Measurements from ENCODE around the gene RFTN1. TPM values are rescaled to one million over a fixed set of nuclear protein-coding genes. Genes with fewer than 3 reads are reported as not detected.

The RFTN1 gene
- total and polyA plus RNA-seq, 10 of the 15 experiments (the other 5 are each of a cell fraction or from before 2014, with no cell fraction given), result 20.6 to 213 (median 147) TPM

DNA sequence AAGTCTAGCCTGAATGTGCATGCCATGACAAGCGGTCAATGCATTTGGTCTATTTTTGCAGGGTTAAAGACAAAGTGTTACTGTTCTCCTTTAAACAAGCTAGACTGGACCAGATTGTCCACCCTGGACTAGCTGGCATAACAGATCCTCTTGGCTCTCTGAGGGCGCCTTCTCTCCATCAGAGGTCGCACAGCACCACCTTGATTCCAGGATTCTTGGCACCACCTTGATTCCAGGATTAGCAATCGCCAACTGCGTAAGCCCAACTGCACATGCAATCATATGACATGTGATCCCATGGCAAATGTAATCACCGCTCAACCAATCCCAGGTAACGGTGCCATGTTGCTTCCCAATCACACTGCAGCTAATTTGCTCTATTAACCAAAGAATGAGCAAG lies 149.9 kb downstream of the RFTN1 start:
- H3K27me3 ChIP-seq (replicated peaks in 1 of 2; ENCODE audit: control insufficient read depth in 2 of 2, insufficient read depth in 2 of 2, low read length in 1 of 2), result no peaks in the 10 kb centered on the region
- H3K27ac ChIP-seq (ENCODE audit: control insufficient read depth, insufficient read depth), result no peak overlapping the region
- 99% methylated on average over 7 of the region's 7 CpGs for WGBS (ENCODE audit: insufficient coverage, insufficient replicate concordance, low lambda C conversion rate, missing lambda C conversion rate)
- no TSS peak for BruUV-seq (replicated peaks)
- no peaks in the 10 kb centered on the region for H4K20me1 ChIP-seq (ENCODE audit: control insufficient read depth, insufficient read depth)
- intact Hi-C loops (cut with micrococcal nuclease; ENCODE audit: unreplicated experiment) (no loop called here), in situ Hi-C loops (cut with MboI) (no loop called here)
- TF ChIP-seq EZH2 (IDR thresholded peaks at IDR 0.05; ENCODE audit: borderline replicate concordance, control insufficient read depth, low read depth, low read length) (no peak), ESRRA (IDR thresholded peaks at IDR 0.05; ENCODE audit: low read length) (no peak), CHD2 (IDR thresholded peaks at IDR 0.05; ENCODE audit: borderline replicate concordance, low read depth, low read length) (no peak), SPI1 (IDR thresholded peaks at IDR 0.05; ENCODE audit: borderline replicate concordance, insufficient read depth, low read depth, low read length) (no peak), STAT3 (IDR thresholded peaks at IDR 0.05; ENCODE audit: low read depth, low read length) (no peak), NFIC (IDR thresholded peaks at IDR 0.05; ENCODE audit: low read depth, low read length) (no peak), SUPT20H (IDR thresholded peaks at IDR 0.05; ENCODE audit: borderline replicate concordance, control insufficient read depth, low read depth, low read length) (no peak), SREBF1 (IDR thresholded peaks at IDR 0.05; ENCODE audit: low read length) (no peak), JUND (IDR thresholded peaks at IDR 0.05; ENCODE audit: low read depth, low read length) (no peak), SMAD1 (IDR thresholded peaks at IDR 0.05; ENCODE audit: low read depth, partially characterized antibody) (no peak)
- TF ChIP-seq, protein P1, sequence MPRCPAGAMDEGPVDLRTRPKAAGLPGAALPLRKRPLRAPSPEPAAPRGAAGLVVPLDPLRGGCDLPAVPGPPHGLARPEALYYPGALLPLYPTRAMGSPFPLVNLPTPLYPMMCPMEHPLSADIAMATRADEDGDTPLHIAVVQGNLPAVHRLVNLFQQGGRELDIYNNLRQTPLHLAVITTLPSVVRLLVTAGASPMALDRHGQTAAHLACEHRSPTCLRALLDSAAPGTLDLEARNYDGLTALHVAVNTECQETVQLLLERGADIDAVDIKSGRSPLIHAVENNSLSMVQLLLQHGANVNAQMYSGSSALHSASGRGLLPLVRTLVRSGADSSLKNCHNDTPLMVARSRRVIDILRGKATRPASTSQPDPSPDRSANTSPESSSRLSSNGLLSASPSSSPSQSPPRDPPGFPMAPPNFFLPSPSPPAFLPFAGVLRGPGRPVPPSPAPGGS (IDR thresholded peaks at IDR 0.05; ENCODE audit: borderline replicate concordance, insufficient read depth, low read depth, low read length, poor library complexity, severe bottlenecking), result no peak
- TF ChIP-seq, protein P2, sequence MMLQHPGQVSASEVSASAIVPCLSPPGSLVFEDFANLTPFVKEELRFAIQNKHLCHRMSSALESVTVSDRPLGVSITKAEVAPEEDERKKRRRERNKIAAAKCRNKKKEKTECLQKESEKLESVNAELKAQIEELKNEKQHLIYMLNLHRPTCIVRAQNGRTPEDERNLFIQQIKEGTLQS (IDR thresholded peaks at IDR 0.05; ENCODE audit: borderline replicate concordance, extremely low read depth, low read depth, low read length), result no peak
- TF ChIP-seq, protein P3, sequence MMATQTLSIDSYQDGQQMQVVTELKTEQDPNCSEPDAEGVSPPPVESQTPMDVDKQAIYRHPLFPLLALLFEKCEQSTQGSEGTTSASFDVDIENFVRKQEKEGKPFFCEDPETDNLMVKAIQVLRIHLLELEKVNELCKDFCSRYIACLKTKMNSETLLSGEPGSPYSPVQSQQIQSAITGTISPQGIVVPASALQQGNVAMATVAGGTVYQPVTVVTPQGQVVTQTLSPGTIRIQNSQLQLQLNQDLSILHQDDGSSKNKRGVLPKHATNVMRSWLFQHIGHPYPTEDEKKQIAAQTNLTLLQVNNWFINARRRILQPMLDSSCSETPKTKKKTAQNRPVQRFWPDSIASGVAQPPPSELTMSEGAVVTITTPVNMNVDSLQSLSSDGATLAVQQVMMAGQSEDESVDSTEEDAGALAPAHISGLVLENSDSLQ (IDR thresholded peaks at IDR 0.05), result no peak
- TF ChIP-seq, protein P4, sequence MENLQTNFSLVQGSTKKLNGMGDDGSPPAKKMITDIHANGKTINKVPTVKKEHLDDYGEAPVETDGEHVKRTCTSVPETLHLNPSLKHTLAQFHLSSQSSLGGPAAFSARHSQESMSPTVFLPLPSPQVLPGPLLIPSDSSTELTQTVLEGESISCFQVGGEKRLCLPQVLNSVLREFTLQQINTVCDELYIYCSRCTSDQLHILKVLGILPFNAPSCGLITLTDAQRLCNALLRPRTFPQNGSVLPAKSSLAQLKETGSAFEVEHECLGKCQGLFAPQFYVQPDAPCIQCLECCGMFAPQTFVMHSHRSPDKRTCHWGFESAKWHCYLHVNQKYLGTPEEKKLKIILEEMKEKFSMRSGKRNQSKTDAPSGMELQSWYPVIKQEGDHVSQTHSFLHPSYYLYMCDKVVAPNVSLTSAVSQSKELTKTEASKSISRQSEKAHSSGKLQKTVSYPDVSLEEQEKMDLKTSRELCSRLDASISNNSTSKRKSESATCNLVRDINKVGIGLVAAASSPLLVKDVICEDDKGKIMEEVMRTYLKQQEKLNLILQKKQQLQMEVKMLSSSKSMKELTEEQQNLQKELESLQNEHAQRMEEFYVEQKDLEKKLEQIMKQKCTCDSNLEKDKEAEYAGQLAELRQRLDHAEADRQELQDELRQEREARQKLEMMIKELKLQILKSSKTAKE (IDR thresholded peaks at IDR 0.05; ENCODE audit: low read depth, poor library complexity, severe bottlenecking), result no peak
- TF ChIP-seq, protein P5, sequence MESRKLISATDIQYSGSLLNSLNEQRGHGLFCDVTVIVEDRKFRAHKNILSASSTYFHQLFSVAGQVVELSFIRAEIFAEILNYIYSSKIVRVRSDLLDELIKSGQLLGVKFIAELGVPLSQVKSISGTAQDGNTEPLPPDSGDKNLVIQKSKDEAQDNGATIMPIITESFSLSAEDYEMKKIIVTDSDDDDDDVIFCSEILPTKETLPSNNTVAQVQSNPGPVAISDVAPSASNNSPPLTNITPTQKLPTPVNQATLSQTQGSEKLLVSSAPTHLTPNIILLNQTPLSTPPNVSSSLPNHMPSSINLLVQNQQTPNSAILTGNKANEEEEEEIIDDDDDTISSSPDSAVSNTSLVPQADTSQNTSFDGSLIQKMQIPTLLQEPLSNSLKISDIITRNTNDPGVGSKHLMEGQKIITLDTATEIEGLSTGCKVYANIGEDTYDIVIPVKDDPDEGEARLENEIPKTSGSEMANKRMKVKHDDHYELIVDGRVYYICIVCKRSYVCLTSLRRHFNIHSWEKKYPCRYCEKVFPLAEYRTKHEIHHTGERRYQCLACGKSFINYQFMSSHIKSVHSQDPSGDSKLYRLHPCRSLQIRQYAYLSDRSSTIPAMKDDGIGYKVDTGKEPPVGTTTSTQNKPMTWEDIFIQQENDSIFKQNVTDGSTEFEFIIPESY (IDR thresholded peaks at IDR 0.05), result no peak
- no peak for FAIRE-seq
- ChIA-PET RAD21 (ENCODE audit: unreplicated experiment) (interaction anchor here (0.9 to 1.5 kb wide), 3 partner anchors 16 to 97 kb away, joined by 3 read pairs; no protein-coding TSS in a partner anchor), SMC1A (ENCODE audit: uncharacterized antibody, unreplicated experiment) (interaction anchor here (0.9 to 2.0 kb wide), 15 partner anchors 9 to 172 kb away, joined by 3 to 7 read pairs (median 4); no protein-coding TSS in a partner anchor), CTCF (interaction anchor here (0.7 to 2.0 kb wide), 9 partner anchors 12 to 314 kb away, joined by 3 to 5 read pairs (median 3); no protein-coding TSS in a partner anchor), POLR2A (interaction anchor here (0.8 to 1.4 kb wide), 2 partner anchors 11 to 134 kb away, joined by 3 read pairs; no protein-coding TSS in a partner anchor)
- peaks cover 2% of the 10 kb centered on the region; the same call in 1 of the 2 replicates for H3K79me2 ChIP-seq (ENCODE audit: control insufficient read depth, insufficient read depth, low read length)
- no peak for ATAC-seq
- H2AFZ ChIP-seq (ENCODE audit: control insufficient read depth, low read depth, low read length), result no peak overlapping the region
- no peak for DNase-seq (ENCODE audit: low read depth, low spot score)
- no peaks in the 10 kb centered on the region for H3K9me3 ChIP-seq (replicated peaks; ENCODE audit: control insufficient read depth, insufficient read depth, low read length)
- H3K36me3 ChIP-seq (ENCODE audit: control insufficient read depth in 2 of 2, insufficient read depth in 2 of 2, low read length in 1 of 2), result peaks cover 21 to 46% of the 10 kb centered on the region in 2 experiments
- no peak overlapping the region for H3K4me3 ChIP-seq
- H3K4me2 ChIP-seq (ENCODE audit: control insufficient read depth, insufficient read depth), result no peak overlapping the region
- H3K9ac ChIP-seq (ENCODE audit: control insufficient read depth, insufficient read depth, low read length), result no peak overlapping the region
- H3K4me1 ChIP-seq (ENCODE audit: control insufficient read depth, insufficient read depth, low read length), result peaks cover 9% of the 10 kb centered on the region; the same call in 1 of the 2 replicates
